Osteocyte (in vitro differentiated cells): ENCODE data around the gene PDE4D. TPM values are rescaled to one million over a fixed set of nuclear protein-coding genes. Genes with fewer than 3 reads are reported as not detected.
A peak's percentile ranks its signal among the peaks of the same experiment; 100 is the strongest.
"Not testable (repeated sequence)": the region's sequence is repeated elsewhere in the genome, so short reads cannot be mapped to it uniquely, and the experiment has no call there.

Experiments used
- DNase-seq: peaks from one replicate; pipeline ENCODE4 v3.0.0; 2021; ENCODE audit warnings: mixed read lengths; ENCODE audit not compliant: unreplicated experiment; ENCODE audit errors: extremely low spot score
- H3K27ac Mint-ChIP-seq: one replicate; pipeline ENCODE4 v1.8.0; 2021; ENCODE audit warnings: mild to moderate bottlenecking, mixed read lengths; ENCODE audit not compliant: unreplicated experiment
- H3K27me3 Mint-ChIP-seq: one replicate; pipeline ENCODE4 v1.8.0; 2021; ENCODE audit warnings: mixed read lengths; ENCODE audit not compliant: unreplicated experiment
- H3K36me3 Mint-ChIP-seq: one replicate; pipeline ENCODE4 v1.8.0; 2021; ENCODE audit warnings: mixed read lengths; ENCODE audit not compliant: unreplicated experiment
- H3K4me1 Mint-ChIP-seq: one replicate; pipeline ENCODE4 v1.8.0; 2021; ENCODE audit warnings: mixed read lengths; ENCODE audit not compliant: unreplicated experiment
- H3K4me3 Mint-ChIP-seq: one replicate; pipeline ENCODE4 v1.8.0; 2021; ENCODE audit warnings: mild to moderate bottlenecking, moderate library complexity, mixed read lengths; ENCODE audit not compliant: unreplicated experiment
- H3K9me3 Mint-ChIP-seq: one replicate; pipeline ENCODE4 v1.8.0; 2021; ENCODE audit warnings: mixed read lengths; ENCODE audit not compliant: unreplicated experiment
- total RNA-seq: library from RNA; stranded (reverse); gene quantifications from 2 replicates; pipeline ENCODE4 v1.2.1, GENCODE V29; 2021
- TF ChIP-seq, protein P1 (sequence below): fragments of 200-600 bp; sonication (generic); IDR thresholded peaks from 2 replicates; pipeline ENCODE4 v1.5.0; 2021; ENCODE audit warnings: antibody characterized with exemption, mild to moderate bottlenecking, moderate library complexity

Gene PDE4D
- total RNA-seq, 1 donor from 2014 or later, result 24.2 TPM

GRCh38 chr5:58958701-58959100 lies 934.8 kb downstream of the PDE4D start:
- no peaks in the 10 kb centered on the region for H3K9me3 Mint-ChIP-seq
- TF ChIP-seq, protein P1, sequence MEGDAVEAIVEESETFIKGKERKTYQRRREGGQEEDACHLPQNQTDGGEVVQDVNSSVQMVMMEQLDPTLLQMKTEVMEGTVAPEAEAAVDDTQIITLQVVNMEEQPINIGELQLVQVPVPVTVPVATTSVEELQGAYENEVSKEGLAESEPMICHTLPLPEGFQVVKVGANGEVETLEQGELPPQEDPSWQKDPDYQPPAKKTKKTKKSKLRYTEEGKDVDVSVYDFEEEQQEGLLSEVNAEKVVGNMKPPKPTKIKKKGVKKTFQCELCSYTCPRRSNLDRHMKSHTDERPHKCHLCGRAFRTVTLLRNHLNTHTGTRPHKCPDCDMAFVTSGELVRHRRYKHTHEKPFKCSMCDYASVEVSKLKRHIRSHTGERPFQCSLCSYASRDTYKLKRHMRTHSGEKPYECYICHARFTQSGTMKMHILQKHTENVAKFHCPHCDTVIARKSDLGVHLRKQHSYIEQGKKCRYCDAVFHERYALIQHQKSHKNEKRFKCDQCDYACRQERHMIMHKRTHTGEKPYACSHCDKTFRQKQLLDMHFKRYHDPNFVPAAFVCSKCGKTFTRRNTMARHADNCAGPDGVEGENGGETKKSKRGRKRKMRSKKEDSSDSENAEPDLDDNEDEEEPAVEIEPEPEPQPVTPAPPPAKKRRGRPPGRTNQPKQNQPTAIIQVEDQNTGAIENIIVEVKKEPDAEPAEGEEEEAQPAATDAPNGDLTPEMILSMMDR, result no peak
- no peak for DNase-seq
- peaks cover under 1% of the 10 kb centered on the region for H3K27me3 Mint-ChIP-seq
- no peaks in the 10 kb centered on the region for H3K36me3 Mint-ChIP-seq
- no peaks in the 10 kb centered on the region for H3K4me1 Mint-ChIP-seq
- no peak overlapping the region for H3K27ac Mint-ChIP-seq
- H3K4me3 Mint-ChIP-seq, result no peak overlapping the region

DNA sequence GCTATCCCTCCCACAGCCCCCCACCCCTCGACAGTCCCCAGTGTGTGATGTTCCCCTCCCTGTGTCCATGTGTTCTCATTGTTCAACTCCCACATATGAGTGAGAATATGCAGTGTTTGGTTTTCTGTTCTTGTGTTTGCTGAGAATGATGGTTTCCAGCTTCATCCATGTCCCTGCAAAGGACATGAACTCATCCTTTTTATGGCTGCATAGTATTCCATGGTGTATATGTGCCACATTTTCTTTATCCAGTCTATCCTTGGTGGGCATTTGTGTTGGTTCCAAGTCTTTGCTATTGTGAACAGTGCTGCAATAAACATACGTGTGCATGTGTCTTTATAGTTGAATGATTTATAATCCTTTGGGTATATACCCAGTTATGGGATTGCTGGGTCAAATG lies 940.3 kb downstream of the PDE4D start:
- DNase-seq, H3K9me3 Mint-ChIP-seq, H3K36me3 Mint-ChIP-seq, H3K4me3 Mint-ChIP-seq, H3K27ac Mint-ChIP-seq, H3K4me1 Mint-ChIP-seq: not testable (repeated sequence)
- peaks cover 20% of the 10 kb centered on the region for H3K27me3 Mint-ChIP-seq

DNA sequence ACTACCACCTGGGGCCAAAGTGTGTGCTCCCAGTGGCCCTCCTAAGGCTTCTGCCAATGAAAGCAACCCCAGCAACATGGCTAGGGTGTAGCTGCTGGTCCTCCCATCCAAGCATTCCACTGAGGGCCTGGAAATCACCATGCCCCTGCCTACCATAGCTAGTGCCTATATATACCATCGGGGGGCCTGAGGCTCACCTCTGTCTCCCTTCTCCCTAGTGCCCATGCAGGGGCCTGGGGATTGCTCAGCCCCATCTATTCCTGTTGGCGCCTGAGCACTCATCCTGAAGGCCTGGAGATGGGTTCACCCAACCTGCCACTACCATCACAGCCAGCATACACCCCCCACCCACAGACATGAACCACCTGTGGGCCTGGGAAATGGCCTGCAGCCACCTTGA lies 943.3 kb downstream of the PDE4D start:
- TF ChIP-seq, protein P1, result no peak
- Mint-ChIP-seq H3K27me3 (peaks cover 27% of the 10 kb centered on the region), H3K9me3 (peaks cover 5% of the 10 kb centered on the region), H3K36me3 (no peaks in the 10 kb centered on the region), H3K4me1 (no peaks in the 10 kb centered on the region), H3K4me3 (no peak overlapping the region), H3K27ac (no peak overlapping the region)
- no peak for DNase-seq

DNA sequence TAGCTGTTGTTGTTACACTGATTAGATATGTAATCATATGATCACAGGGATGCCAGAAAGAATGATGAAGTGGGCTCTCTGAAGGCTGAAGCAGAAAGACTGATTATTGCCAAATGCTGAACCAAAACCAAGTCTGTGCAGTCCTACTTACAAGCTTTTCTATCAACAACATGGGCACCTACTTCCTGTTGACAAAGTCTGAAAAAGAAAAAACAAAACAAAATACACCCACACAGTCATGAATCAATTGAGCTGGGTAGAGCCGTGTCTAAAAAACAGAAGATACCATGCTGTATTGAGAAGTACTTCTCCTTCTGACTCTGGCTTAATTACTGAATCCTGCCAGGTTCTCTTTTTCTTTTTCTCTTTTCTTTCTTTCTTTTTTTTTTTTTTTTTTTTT lies 947.3 kb downstream of the PDE4D start:
- no peak for DNase-seq
- Mint-ChIP-seq H3K27me3 (peaks cover 16% of the 10 kb centered on the region), H3K36me3 (no peaks in the 10 kb centered on the region), H3K27ac (no peak overlapping the region), H3K4me1 (peaks cover 5% of the 10 kb centered on the region), H3K4me3 (no peak overlapping the region), H3K9me3 (peaks cover 5% of the 10 kb centered on the region)
- TF ChIP-seq, protein P1, result no peak

- H3K27me3 Mint-ChIP-seq, result peaks cover 14% of the 10 kb centered on the region
- H3K27ac Mint-ChIP-seq, result no peak overlapping the region
- H3K36me3 Mint-ChIP-seq, result no peaks in the 10 kb centered on the region
- H3K4me1 Mint-ChIP-seq, result peaks cover 10% of the 10 kb centered on the region
- TF ChIP-seq, protein P1, result no peak
- H3K4me3 Mint-ChIP-seq, result no peak overlapping the region
- DNase-seq, result no peak
- peaks cover 9% of the 10 kb centered on the region for H3K9me3 Mint-ChIP-seq
Observed at GRCh38 chr5:58944221-58944620, 949.3 kb downstream of the PDE4D start.

- peaks cover 9% of the 10 kb centered on the region for H3K9me3 Mint-ChIP-seq
- peak overlapping the region; percentile 15 for H3K27ac Mint-ChIP-seq
- TF ChIP-seq, protein P1, result no peak
- peaks cover 10% of the 10 kb centered on the region for H3K4me1 Mint-ChIP-seq
- H3K4me3 Mint-ChIP-seq, result no peak overlapping the region
- H3K36me3 Mint-ChIP-seq, result no peaks in the 10 kb centered on the region
- H3K27me3 Mint-ChIP-seq, result no peaks in the 10 kb centered on the region
- no peak for DNase-seq
Observed at GRCh38 chr5:58940446-58940845, 953.1 kb downstream of the PDE4D start.
